ENCODE results near the gene TAOK3.

The TAOK3 gene

GRCh38 chr12:118238888-118239287 lies 133.8 kb downstream of the TAOK3 start:
- H3K27me3 ChIP-seq = no peaks in the 10 kb centered on the region
- no peaks in the 10 kb centered on the region; the same call in 1 of the 2 replicates for H3K36me3 ChIP-seq

GRCh38 chr12:118237908-118238307 lies 134.8 kb downstream of the TAOK3 start:
- Histone ChIP-seq H3K4me3 (ENCODE audit: low read depth, low read length) (no peak overlapping the region), H3K27me3 (no peaks in the 10 kb centered on the region), H3K36me3 (no peaks in the 10 kb centered on the region; the same call in 1 of the 2 replicates), H3K9me3 (no peaks in the 10 kb centered on the region), H3K4me1 (no peaks in the 10 kb centered on the region)
- no peak for TF ChIP-seq CTCF (IDR thresholded peaks at IDR 0.05; ENCODE audit: low read depth, low read length)
- no peak for DNase-seq

More at GRCh38 chr12:118238888-118239287, 133.8 kb downstream of the TAOK3 start:
- no peak for DNase-seq
- no peak for TF ChIP-seq CTCF (IDR thresholded peaks at IDR 0.05; ENCODE audit: low read depth, low read length)
- Histone ChIP-seq H3K9me3 (no peaks in the 10 kb centered on the region), H3K4me1 (no peaks in the 10 kb centered on the region), H3K4me3 (ENCODE audit: low read depth, low read length) (no peak overlapping the region)

- H3K9me3 ChIP-seq = no peaks in the 10 kb centered on the region
- no peaks in the 10 kb centered on the region for H3K27me3 ChIP-seq
- no peak for DNase-seq
- no peaks in the 10 kb centered on the region; the same call in 1 of the 2 replicates for H3K36me3 ChIP-seq
- H3K4me3 ChIP-seq (ENCODE audit: low read depth, low read length) = no peak overlapping the region
- no peaks in the 10 kb centered on the region for H3K4me1 ChIP-seq
- no peak for TF ChIP-seq CTCF (IDR thresholded peaks at IDR 0.05; ENCODE audit: low read depth, low read length)
These were observed 135.5 kb downstream of the TAOK3 start for GRCh38 chr12:118237052-118237665.

- no peak for DNase-seq
- no peaks in the 10 kb centered on the region for H3K9me3 ChIP-seq
- no peaks in the 10 kb centered on the region for H3K36me3 ChIP-seq
- no peak overlapping the region for H3K4me3 ChIP-seq (ENCODE audit: low read depth, low read length)
- no peaks in the 10 kb centered on the region for H3K27me3 ChIP-seq
- TF ChIP-seq CTCF (IDR thresholded peaks at IDR 0.05; ENCODE audit: low read depth, low read length) = no peak
- no peaks in the 10 kb centered on the region; the same call in 1 of the 2 replicates for H3K4me1 ChIP-seq
These were observed 152.0 kb downstream of the TAOK3 start for GRCh38 chr12:118220702-118221101.

- H3K9me3 ChIP-seq = no peaks in the 10 kb centered on the region
- H3K27me3 ChIP-seq = no peaks in the 10 kb centered on the region
- no peak for DNase-seq
- no peaks in the 10 kb centered on the region for H3K36me3 ChIP-seq
- no peaks in the 10 kb centered on the region; the same call in 1 of the 2 replicates for H3K4me1 ChIP-seq
- no peak overlapping the region for H3K4me3 ChIP-seq (ENCODE audit: low read depth, low read length)
- TF ChIP-seq CTCF (IDR thresholded peaks at IDR 0.05; ENCODE audit: low read depth, low read length) = no peak
These were observed 152.9 kb downstream of the TAOK3 start for GRCh38 chr12:118219772-118220171.

- H3K9me3 ChIP-seq = no peaks in the 10 kb centered on the region
- no peaks in the 10 kb centered on the region for H3K27me3 ChIP-seq
- H3K4me1 ChIP-seq = no peaks in the 10 kb centered on the region; the same call in 1 of the 2 replicates
- no peaks in the 10 kb centered on the region for H3K36me3 ChIP-seq
- H3K4me3 ChIP-seq (ENCODE audit: low read depth, low read length) = no peak overlapping the region
- DNase-seq = no peak
- TF ChIP-seq CTCF (IDR thresholded peaks at IDR 0.05; ENCODE audit: low read depth, low read length) = no peak
These were observed 153.6 kb downstream of the TAOK3 start for GRCh38 chr12:118219106-118219505.

All from BE2C (cell line).